ENCODE measurements around the gene TEDC1. TPM values are rescaled to one million over a fixed set of nuclear protein-coding genes. Genes with fewer than 3 reads are reported as not detected.
A peak's percentile ranks its signal among the peaks of the same experiment; 100 is the strongest.

The TEDC1 gene
- total RNA-seq, 5 donors from 2014 or later (not counting 1 experiment from before 2014, with no cell fraction given) = 32.8 to 186 (median 37.5) TPM

- Mint-ChIP-seq H3K36me3 (no peaks in the 10 kb centered on the region), H3K27ac (no peak overlapping the region), H3K27me3 (no peaks in the 10 kb centered on the region), H3K9me3 (no peaks in the 10 kb centered on the region), H3K4me3 (no peak overlapping the region), H3K4me1 (peaks cover 0 to 2% (median 0%) of the 10 kb centered on the region in 3 donors)
- peaks cover 9 to 18% of the 10 kb centered on the region in 2 experiments for H3K4me1 ChIP-seq (ENCODE audit: control insufficient read depth in 1 of 2, extremely low read depth in 1 of 2, insufficient read depth in 2 of 2, low read length in 2 of 2)
- no peak overlapping the region for H3K4me3 ChIP-seq (ENCODE audit: control insufficient read depth in 1 of 2, extremely low read depth in 1 of 2, low read length in 1 of 2)
- ATAC-seq (replicated peaks in 1 of 4) = no peak
- ChIA-PET CTCF (no interaction called here), POLR2A (no interaction called here)
- WGBS (ENCODE audit: insufficient coverage) = 94% methylated on average over 20 of the region's 54 CpGs
- no peak overlapping the region for H3K27ac ChIP-seq (ENCODE audit: low read length)
- peaks cover 20 to 23% of the 10 kb centered on the region in 2 donors for H3K36me3 ChIP-seq (ENCODE audit: control insufficient read depth in 2 of 2, extremely low read depth in 1 of 2, insufficient read depth in 1 of 2, low read length in 1 of 2)
- DNase-seq = no peak
- H3K9me3 ChIP-seq = no peaks in the 10 kb centered on the region
- peaks cover 0 to 24% of the 10 kb centered on the region in 2 experiments for H3K27me3 ChIP-seq (replicated peaks in 1 of 2; ENCODE audit: control insufficient read depth in 2 of 2, extremely low read depth in 1 of 2, insufficient read depth in 2 of 2, low read length in 1 of 2)
These were observed 21.3 kb upstream of the TEDC1 start for GRCh38 chr14:105469456-105470349.

- no peak overlapping the region for H3K4me3 ChIP-seq (ENCODE audit: control insufficient read depth in 1 of 2, extremely low read depth in 1 of 2, low read length in 1 of 2)
- peaks cover 15 to 28% of the 10 kb centered on the region in 2 experiments for H3K4me1 ChIP-seq (ENCODE audit: control insufficient read depth in 1 of 2, extremely low read depth in 1 of 2, insufficient read depth in 2 of 2, low read length in 2 of 2)
- H3K9me3 ChIP-seq = no peaks in the 10 kb centered on the region
- ATAC-seq (replicated peaks in 1 of 4) (no peak), DNase-seq (no peak)
- H3K27me3 Mint-ChIP-seq = no peaks in the 10 kb centered on the region
- H3K27me3 ChIP-seq (replicated peaks in 1 of 2; ENCODE audit: control insufficient read depth in 2 of 2, extremely low read depth in 1 of 2, insufficient read depth in 2 of 2, low read length in 1 of 2) = peaks cover 0 to 31% of the 10 kb centered on the region in 2 experiments
- H3K4me3 Mint-ChIP-seq = no peak overlapping the region
- CTCF ChIA-PET = interaction anchor here in 1 of 2 donors (1.2 to 1.5 kb wide), 2 partner anchors 19 to 58 kb away, joined by 4 read pairs; no protein-coding TSS in a partner anchor
- POLR2A ChIA-PET = no interaction called here
- H3K27ac Mint-ChIP-seq = no peak overlapping the region
- no peak overlapping the region for H3K27ac ChIP-seq (ENCODE audit: low read length)
- H3K36me3 Mint-ChIP-seq = no peaks in the 10 kb centered on the region
- peaks cover 16 to 19% of the 10 kb centered on the region in 2 donors for H3K36me3 ChIP-seq (ENCODE audit: control insufficient read depth in 2 of 2, extremely low read depth in 1 of 2, insufficient read depth in 1 of 2, low read length in 1 of 2)
- WGBS (ENCODE audit: insufficient coverage) = 93% methylated on average over 22 of the region's 34 CpGs
- H3K4me1 Mint-ChIP-seq = peaks cover 0 to 6% (median under 1%) of the 10 kb centered on the region in 3 donors
- no peaks in the 10 kb centered on the region for H3K9me3 Mint-ChIP-seq
These were observed 20.4 kb upstream of the TEDC1 start for GRCh38 chr14:105470350-105471296.

GRCh38 chr14:105471297-105471821, 19.7 kb upstream of the TEDC1 start:
- Mint-ChIP-seq H3K27me3 (no peaks in the 10 kb centered on the region), H3K4me3 (no peak overlapping the region), H3K9me3 (no peaks in the 10 kb centered on the region), H3K36me3 (no peaks in the 10 kb centered on the region), H3K27ac (no peak overlapping the region), H3K4me1 (peaks cover 0 to 6% (median 6%) of the 10 kb centered on the region in 3 donors)
- H3K4me3 ChIP-seq (ENCODE audit: control insufficient read depth in 1 of 2, extremely low read depth in 1 of 2, low read length in 1 of 2) = no peak overlapping the region
- peaks cover 19 to 35% of the 10 kb centered on the region in 2 experiments for H3K4me1 ChIP-seq (ENCODE audit: control insufficient read depth in 1 of 2, extremely low read depth in 1 of 2, insufficient read depth in 2 of 2, low read length in 2 of 2)
- no peaks in the 10 kb centered on the region for H3K9me3 ChIP-seq
- DNase-seq = no peak
- H3K27ac ChIP-seq (ENCODE audit: low read length) = no peak overlapping the region
- no peak for ATAC-seq (replicated peaks in 1 of 4)
- peaks cover 0 to 38% of the 10 kb centered on the region in 2 experiments for H3K27me3 ChIP-seq (replicated peaks in 1 of 2; ENCODE audit: control insufficient read depth in 2 of 2, extremely low read depth in 1 of 2, insufficient read depth in 2 of 2, low read length in 1 of 2)
- 91% methylated on average over 14 of the region's 19 CpGs for WGBS (ENCODE audit: insufficient coverage)
- H3K36me3 ChIP-seq (ENCODE audit: control insufficient read depth in 2 of 2, extremely low read depth in 1 of 2, insufficient read depth in 1 of 2, low read length in 1 of 2) = peaks cover 12 to 16% of the 10 kb centered on the region in 2 donors
- POLR2A ChIA-PET = no interaction called here
- CTCF ChIA-PET = interaction anchor here (0.5 to 1.5 kb wide), 3 partner anchors 18 to 846 kb away, joined by 3 to 4 read pairs (median 4); no protein-coding TSS in a partner anchor

- H3K27me3 ChIP-seq (replicated peaks in 1 of 2; ENCODE audit: control insufficient read depth in 2 of 2, extremely low read depth in 1 of 2, insufficient read depth in 2 of 2, low read length in 1 of 2) = peaks cover 0 to 44% of the 10 kb centered on the region in 2 experiments
- no peak overlapping the region for H3K27ac ChIP-seq (ENCODE audit: low read length)
- H3K4me1 ChIP-seq (ENCODE audit: control insufficient read depth in 1 of 2, extremely low read depth in 1 of 2, insufficient read depth in 2 of 2, low read length in 2 of 2) = peaks cover 24 to 41% of the 10 kb centered on the region in 2 experiments
- H3K9me3 Mint-ChIP-seq = no peaks in the 10 kb centered on the region
- no peak overlapping the region for H3K27ac Mint-ChIP-seq
- no peaks in the 10 kb centered on the region for H3K9me3 ChIP-seq
- ChIA-PET CTCF (interaction anchor here (0.5 to 1.5 kb wide), 3 partner anchors 9 to 845 kb away, joined by 3 to 4 read pairs (median 4); no protein-coding TSS in a partner anchor), POLR2A (no interaction called here)
- ATAC-seq (replicated peaks in 1 of 4) = no peak
- whole genome bisulfite sequencing (ENCODE audit: insufficient coverage) = 92% methylated on average over 4 of the region's 8 CpGs
- no peak overlapping the region for H3K4me3 ChIP-seq (ENCODE audit: control insufficient read depth in 1 of 2, extremely low read depth in 1 of 2, low read length in 1 of 2)
- no peak for DNase-seq
- no peaks in the 10 kb centered on the region for H3K27me3 Mint-ChIP-seq
- no peaks in the 10 kb centered on the region for H3K36me3 Mint-ChIP-seq
- peaks cover 0 to 9% (median 9%) of the 10 kb centered on the region in 3 donors for H3K4me1 Mint-ChIP-seq
- H3K36me3 ChIP-seq (ENCODE audit: control insufficient read depth in 2 of 2, extremely low read depth in 1 of 2, insufficient read depth in 1 of 2, low read length in 1 of 2) = peaks cover 11 to 12% of the 10 kb centered on the region in 2 donors
- H3K4me3 Mint-ChIP-seq = peak overlapping the region in 1 of 3 donors; percentile 72
These were observed 19.1 kb upstream of the TEDC1 start for GRCh38 chr14:105471823-105472485.

- DNase-seq (no peak), ATAC-seq (replicated peaks in 1 of 4) (no peak)
- Mint-ChIP-seq H3K4me1 (peaks cover 6 to 15% (median 14%) of the 10 kb centered on the region in 3 donors), H3K36me3 (no peaks in the 10 kb centered on the region), H3K27me3 (peaks cover 0 to 3% of the 10 kb centered on the region in 2 donors), H3K4me3 (peak overlapping the region in 1 of 3 donors; percentile 72), H3K9me3 (no peaks in the 10 kb centered on the region), H3K27ac (no peak overlapping the region)
- WGBS (ENCODE audit: insufficient coverage) = 90% methylated on average over 9 of the region's 12 CpGs
- ChIA-PET POLR2A (no interaction called here), CTCF (interaction anchor here in 1 of 2 donors (1.0 kb wide), 1 partner anchor 8 kb away, joined by 4 read pairs; no protein-coding TSS in a partner anchor)
- Histone ChIP-seq H3K36me3 (ENCODE audit: control insufficient read depth in 2 of 2, extremely low read depth in 1 of 2, insufficient read depth in 1 of 2, low read length in 1 of 2) (peaks cover 6 to 10% of the 10 kb centered on the region in 2 donors), H3K9me3 (no peaks in the 10 kb centered on the region), H3K4me3 (ENCODE audit: control insufficient read depth in 1 of 2, extremely low read depth in 1 of 2, low read length in 1 of 2) (no peak overlapping the region), H3K27me3 (replicated peaks in 1 of 2; ENCODE audit: control insufficient read depth in 2 of 2, extremely low read depth in 1 of 2, insufficient read depth in 2 of 2, low read length in 1 of 2) (peaks cover 0 to 48% of the 10 kb centered on the region in 2 experiments), H3K27ac (ENCODE audit: low read length) (no peak overlapping the region), H3K4me1 (ENCODE audit: control insufficient read depth in 1 of 2, extremely low read depth in 1 of 2, insufficient read depth in 2 of 2, low read length in 2 of 2) (peaks cover 24 to 47% of the 10 kb centered on the region in 2 experiments)
These were observed 18.5 kb upstream of the TEDC1 start for GRCh38 chr14:105472486-105472991.
